Natural killer cell (primary cell): ENCODE results near the gene CAMKK2. TPM values are rescaled to one million over a fixed set of nuclear protein-coding genes. Genes with fewer than 3 reads are reported as not detected.

Source experiments
- ATAC-seq, 3 donors: fragments of 150-1000 bp in 2 of 3; fragments of 200-7000 bp in 1 of 3; cut with Tn5 transposase; 1 replicate in 1 of 3; 2 replicates in 2 of 3; pipeline ENCODE4 v1.10.0; 2021; ENCODE audit warnings: mild to moderate bottlenecking in 2 of 3, moderate library complexity in 2 of 3
- DNase-seq, 2 donors: peaks; one replicate each; pipeline versions ENCODE4 v3.0.0 to v3.0.0-alpha.2; 2013 to 2021; ENCODE audit warnings: mixed read lengths in 1 of 2
- H3K27ac ChIP-seq: one replicate; pipeline ENCODE4 v1.5.1; 2013; ENCODE audit warnings: mild to moderate bottlenecking, low read length
- H3K27me3 ChIP-seq: one replicate; pipeline ENCODE4 v1.6.1; 2013; ENCODE audit warnings: low read length; ENCODE audit not compliant: control insufficient read depth, insufficient read depth
- H3K36me3 ChIP-seq: one replicate; pipeline ENCODE4 v1.6.1; 2013; ENCODE audit warnings: low read length; ENCODE audit not compliant: control insufficient read depth, insufficient read depth
- H3K4me1 ChIP-seq: one replicate; pipeline ENCODE4 v1.6.1; 2013; ENCODE audit warnings: low read length; ENCODE audit not compliant: control insufficient read depth, insufficient read depth
- H3K4me3 ChIP-seq: one replicate; pipeline ENCODE4 v1.5.1; 2013; ENCODE audit warnings: low read length
- H3K9me3 ChIP-seq: one replicate; pipeline ENCODE4 v1.6.1; 2013; ENCODE audit warnings: low read length; ENCODE audit not compliant: control insufficient read depth, insufficient read depth
- H3K27ac Mint-ChIP-seq, 2 donors: one replicate each; pipeline ENCODE4 v1.8.0; 2022; ENCODE audit warnings: mild to moderate bottlenecking in 2 of 2, mixed read lengths in 2 of 2, moderate library complexity in 1 of 2
- H3K27me3 Mint-ChIP-seq, 2 donors: one replicate each; pipeline ENCODE4 v1.8.0; 2022; ENCODE audit warnings: low read depth in 2 of 2, mixed read lengths in 2 of 2
- H3K36me3 Mint-ChIP-seq: one replicate; pipeline ENCODE4 v1.8.0; 2022; ENCODE audit warnings: mixed read lengths
- H3K4me1 Mint-ChIP-seq, 2 donors: one replicate each; pipeline ENCODE4 v1.8.0; 2022; ENCODE audit warnings: mixed read lengths in 2 of 2
- H3K4me3 Mint-ChIP-seq: one replicate; pipeline ENCODE4 v1.8.0; 2022; ENCODE audit warnings: mild to moderate bottlenecking, moderate library complexity, mixed read lengths
- H3K9me3 Mint-ChIP-seq, 2 donors: one replicate each; pipeline ENCODE4 v1.8.0; 2022; ENCODE audit warnings: mixed read lengths in 2 of 2
- WGBS: methylation state at CpG from one replicate; pipeline ENCODE4 v1.1.7; 2013; ENCODE audit warnings: missing lambda C conversion rate; ENCODE audit not compliant: insufficient coverage; 5-methylcytosine and 5-hydroxymethylcytosine counted together
- intact Hi-C: fragments of 100-400 bp; cut with micrococcal nuclease; formaldehyde crosslinking; loops from one replicate; pipeline ENCODE4 v1.14.2; 2022
- total RNA-seq, 4 donors: library from RNA; stranded (reverse); fragments of 120-200 nt in 1 of 4; gene quantifications; one replicate each; pipeline versions ENCODE4 v1.2.3 to v1.2.4, GENCODE V29; 2013 to 2022
- TF ChIP-seq, protein P1 (sequence below): fragments of 200-600 bp; IDR thresholded peaks from one replicate; pipeline ENCODE4 v1.8.0; 2022; ENCODE audit warnings: antibody characterized with exemption

Gene CAMKK2
- total RNA-seq = 10 to 100 TPM; 19.6 to 27.4 (median 20.9) TPM
- 12.4 TPM for total RNA-seq (2013)

DNA sequence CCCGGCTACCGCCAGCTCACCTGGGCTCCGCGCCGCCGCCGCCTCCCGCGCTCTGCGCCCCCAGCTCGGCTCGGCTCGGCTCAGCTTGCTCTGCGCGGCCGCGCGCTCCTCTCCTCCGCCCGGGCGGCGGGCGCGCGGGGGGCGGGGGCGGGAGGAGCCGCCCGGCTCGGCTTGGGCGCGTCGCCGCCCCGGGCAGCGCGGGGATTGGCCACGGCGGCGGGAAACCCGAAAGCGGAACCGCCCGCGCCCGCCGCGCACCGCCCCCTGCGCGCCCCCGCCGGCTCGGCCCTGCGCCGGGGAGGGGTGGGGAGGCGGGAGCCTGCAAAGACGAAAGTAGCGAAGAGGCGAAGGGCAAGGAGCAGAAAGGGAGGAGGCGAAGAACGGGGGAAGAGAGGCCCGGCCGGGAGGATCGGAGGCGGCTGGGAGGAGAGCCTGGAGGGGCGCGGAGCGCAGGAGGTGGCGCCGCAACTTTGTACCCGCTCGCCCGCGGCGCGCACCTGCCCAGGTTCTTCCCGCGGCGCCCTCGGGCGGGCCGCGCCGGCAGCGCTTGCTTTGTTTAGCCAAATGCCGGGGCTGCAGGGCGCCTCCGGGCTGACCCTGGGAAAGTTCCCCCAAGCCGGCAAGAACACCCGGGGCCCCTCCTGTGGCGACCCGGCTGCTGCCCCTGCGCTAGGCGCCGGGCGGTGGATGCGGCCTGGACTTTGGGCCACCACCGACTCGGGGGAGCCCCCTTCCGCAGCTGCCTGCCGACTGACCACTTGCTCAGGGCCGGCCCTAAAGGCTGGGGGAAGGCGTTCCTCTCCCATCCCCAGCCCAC, at the start of gene CAMKK2:
Gene CAMKK2 (minus strand): TSS at position 92 of the 817 bp plus-strand sequence. CDS start 22,183 bp downstream, outside the sequence.
- Mint-ChIP-seq H3K4me1 (peaks cover 0 to 14% of the 10 kb centered on the region in 2 donors), H3K27ac (peak within 1 kb of the TSS; percentile 23 to 84), H3K9me3 (no peaks in the 10 kb centered on the region), H3K4me3 (peak within 1 kb of the TSS; percentile 87), H3K27me3 (no peaks in the 10 kb centered on the region), H3K36me3 (no peaks in the 10 kb centered on the region)
- peak within 1 kb of the TSS; percentile 65 for H3K4me3 ChIP-seq
- DNase-seq (peak; percentile 91 to 94), ATAC-seq (peak; percentile 89 to 95 (median 91))
- peaks cover 24% of the 10 kb centered on the region for H3K4me1 ChIP-seq
- TF ChIP-seq, protein P1, sequence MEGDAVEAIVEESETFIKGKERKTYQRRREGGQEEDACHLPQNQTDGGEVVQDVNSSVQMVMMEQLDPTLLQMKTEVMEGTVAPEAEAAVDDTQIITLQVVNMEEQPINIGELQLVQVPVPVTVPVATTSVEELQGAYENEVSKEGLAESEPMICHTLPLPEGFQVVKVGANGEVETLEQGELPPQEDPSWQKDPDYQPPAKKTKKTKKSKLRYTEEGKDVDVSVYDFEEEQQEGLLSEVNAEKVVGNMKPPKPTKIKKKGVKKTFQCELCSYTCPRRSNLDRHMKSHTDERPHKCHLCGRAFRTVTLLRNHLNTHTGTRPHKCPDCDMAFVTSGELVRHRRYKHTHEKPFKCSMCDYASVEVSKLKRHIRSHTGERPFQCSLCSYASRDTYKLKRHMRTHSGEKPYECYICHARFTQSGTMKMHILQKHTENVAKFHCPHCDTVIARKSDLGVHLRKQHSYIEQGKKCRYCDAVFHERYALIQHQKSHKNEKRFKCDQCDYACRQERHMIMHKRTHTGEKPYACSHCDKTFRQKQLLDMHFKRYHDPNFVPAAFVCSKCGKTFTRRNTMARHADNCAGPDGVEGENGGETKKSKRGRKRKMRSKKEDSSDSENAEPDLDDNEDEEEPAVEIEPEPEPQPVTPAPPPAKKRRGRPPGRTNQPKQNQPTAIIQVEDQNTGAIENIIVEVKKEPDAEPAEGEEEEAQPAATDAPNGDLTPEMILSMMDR = peak; percentile 22
- H3K27ac ChIP-seq = peak within 1 kb of the TSS; percentile 55
- no peaks in the 10 kb centered on the region for H3K36me3 ChIP-seq
- intact Hi-C loops = loop anchor here (2.0 to 5.0 kb wide), 2 partner anchors 56 to 85 kb away; partner anchors contain the start of genes ANAPC5 and P2RX4
- under 1% methylated on average over 104 of the region's 104 CpGs for WGBS
- H3K27me3 ChIP-seq = no peaks in the 10 kb centered on the region
- H3K9me3 ChIP-seq = no peaks in the 10 kb centered on the region

DNA sequence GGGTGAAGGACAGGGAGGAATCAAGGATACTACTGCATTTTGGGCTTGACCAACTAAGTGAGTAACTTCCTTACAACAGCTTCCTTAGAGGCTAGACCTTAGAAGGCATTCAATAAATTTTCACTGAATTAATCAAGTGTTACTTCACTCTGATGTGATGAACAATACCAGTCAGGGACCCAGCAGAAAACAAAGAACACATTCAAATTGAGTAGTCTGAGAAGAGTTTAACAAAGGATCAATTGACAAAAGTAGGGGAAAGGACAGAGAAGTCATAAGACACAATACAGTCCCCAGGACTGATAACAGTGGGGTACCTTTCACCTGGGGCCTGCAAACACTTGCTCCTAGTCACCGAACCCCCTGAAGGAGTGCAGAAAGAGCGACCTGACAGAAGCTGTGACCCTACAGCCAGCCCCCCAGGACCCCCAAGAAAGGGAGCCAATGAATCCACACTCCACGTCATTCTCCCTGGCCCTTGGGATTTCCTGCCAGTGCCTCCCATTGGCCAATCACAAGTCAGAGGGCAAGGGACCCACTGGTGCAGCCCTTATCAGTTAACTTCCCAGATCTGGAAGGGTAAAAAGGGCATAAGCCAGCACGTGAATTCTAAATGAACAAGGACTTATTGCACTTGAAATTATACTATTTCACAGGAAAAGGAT, 48.8 kb upstream of the CAMKK2 start:
- Mint-ChIP-seq H3K9me3 (no peaks in the 10 kb centered on the region), H3K27me3 (no peaks in the 10 kb centered on the region), H3K4me3 (no peak overlapping the region), H3K27ac (peak overlapping the region in 1 of 2 donors; percentile 14), H3K4me1 (peaks cover 6 to 16% of the 10 kb centered on the region in 2 donors), H3K36me3 (no peaks in the 10 kb centered on the region)
- intact Hi-C loops = no loop called here
- no peaks in the 10 kb centered on the region for H3K9me3 ChIP-seq
- H3K36me3 ChIP-seq = peaks cover 57% of the 10 kb centered on the region
- H3K27me3 ChIP-seq = no peaks in the 10 kb centered on the region
- TF ChIP-seq, protein P1 = no peak
- WGBS = 95% methylated on average over 4 of the region's 4 CpGs
- H3K4me1 ChIP-seq = peaks cover 13% of the 10 kb centered on the region
- no peak for DNase-seq
- H3K4me3 ChIP-seq = no peak overlapping the region
- ATAC-seq = no peak
- no peak overlapping the region for H3K27ac ChIP-seq

DNA sequence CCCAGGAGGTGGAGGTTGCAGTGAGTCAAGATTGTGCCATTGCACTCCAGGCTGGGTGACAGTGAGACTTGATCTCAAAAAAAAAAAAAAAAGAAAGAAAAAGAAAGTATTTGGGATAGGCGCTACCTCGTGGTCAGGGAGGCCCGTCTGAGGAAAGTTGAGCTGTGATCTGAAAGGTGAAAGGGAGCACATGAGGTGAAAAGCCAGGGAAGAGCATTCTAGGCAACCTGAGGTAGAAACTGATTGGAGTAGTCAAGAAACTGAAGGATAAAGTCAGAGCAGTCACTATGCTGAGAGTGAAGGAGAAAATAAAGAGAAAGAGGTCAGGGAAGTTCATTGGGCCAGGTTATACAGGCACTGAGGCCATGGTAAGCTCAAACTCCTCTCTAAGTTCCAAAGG, 48.0 kb upstream of the CAMKK2 start:
- Histone ChIP-seq H3K9me3 (no peaks in the 10 kb centered on the region), H3K4me3 (no peak overlapping the region), H3K4me1 (peaks cover 6% of the 10 kb centered on the region), H3K27me3 (no peaks in the 10 kb centered on the region), H3K27ac (no peak overlapping the region), H3K36me3 (peaks cover 58% of the 10 kb centered on the region)
- H3K27me3 Mint-ChIP-seq = no peaks in the 10 kb centered on the region
- TF ChIP-seq, protein P1 = no peak
- peak overlapping the region; percentile 4 to 14 for H3K27ac Mint-ChIP-seq
- H3K4me1 Mint-ChIP-seq = peaks cover 6 to 16% of the 10 kb centered on the region in 2 donors
- H3K36me3 Mint-ChIP-seq = no peaks in the 10 kb centered on the region
- H3K4me3 Mint-ChIP-seq = no peak overlapping the region
- intact Hi-C loops = no loop called here
- no peak for ATAC-seq
- H3K9me3 Mint-ChIP-seq = no peaks in the 10 kb centered on the region
- 79% methylated on average over 3 of the region's 3 CpGs for WGBS
- no peak for DNase-seq
